Gastrocnemius medialis (tissue), 4 donors: ENCODE data around the gene IFRD1.

Experiments used
- POLR2A ChIP-seq, 2 donors: fragments of 450-650 bp; IDR thresholded peaks; one replicate each; pipeline ENCODE4 v1.6.1; 2017; ENCODE audit warnings: antibody characterized with exemption in 2 of 2, mild to moderate bottlenecking in 2 of 2, moderate library complexity in 2 of 2
- TF ChIP-seq, protein P1 (sequence below), 5 experiments: fragments of 450-650 bp in 3 of 5; fragments of 200-600 bp in 2 of 5; sonication (generic) in 2 of 5; IDR thresholded peaks in 4 of 5; conservative IDR thresholded peaks in 1 of 5; 1 replicate in 4 of 5; 2 replicates in 1 of 5; pipeline ENCODE4 v1.5.1; 2016 to 2019; ENCODE audit warnings: antibody characterized with exemption in 5 of 5, mild to moderate bottlenecking in 3 of 5, moderate library complexity in 3 of 5

DNA sequence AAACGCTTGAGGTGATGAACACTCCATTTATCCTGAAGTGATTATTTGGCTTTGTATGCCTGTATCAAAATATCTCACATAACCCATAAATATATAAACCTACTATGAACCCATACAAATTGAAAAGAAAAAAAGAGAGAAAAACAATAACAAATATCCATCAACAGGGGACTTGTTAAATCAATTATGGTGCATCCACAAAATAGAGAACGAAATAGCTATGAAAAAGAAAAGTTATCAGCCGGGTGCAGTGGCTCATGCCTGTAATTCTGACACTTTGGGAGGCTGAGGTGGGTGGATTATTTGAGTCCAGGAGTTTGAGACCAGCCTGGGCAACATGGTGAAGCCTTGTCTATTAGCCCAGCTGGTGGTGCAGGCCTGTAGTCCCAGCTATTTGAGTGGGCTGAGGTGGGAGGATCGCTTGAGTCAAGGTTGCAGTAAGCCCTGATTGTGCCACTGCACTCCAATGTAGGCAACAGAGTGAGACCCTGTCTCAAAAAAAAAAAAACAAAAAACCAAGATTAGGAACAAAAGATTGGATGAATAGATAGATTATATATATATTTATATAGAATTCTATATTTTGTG lies 30.6 kb upstream of the IFRD1 start:
- TF ChIP-seq, protein P1, sequence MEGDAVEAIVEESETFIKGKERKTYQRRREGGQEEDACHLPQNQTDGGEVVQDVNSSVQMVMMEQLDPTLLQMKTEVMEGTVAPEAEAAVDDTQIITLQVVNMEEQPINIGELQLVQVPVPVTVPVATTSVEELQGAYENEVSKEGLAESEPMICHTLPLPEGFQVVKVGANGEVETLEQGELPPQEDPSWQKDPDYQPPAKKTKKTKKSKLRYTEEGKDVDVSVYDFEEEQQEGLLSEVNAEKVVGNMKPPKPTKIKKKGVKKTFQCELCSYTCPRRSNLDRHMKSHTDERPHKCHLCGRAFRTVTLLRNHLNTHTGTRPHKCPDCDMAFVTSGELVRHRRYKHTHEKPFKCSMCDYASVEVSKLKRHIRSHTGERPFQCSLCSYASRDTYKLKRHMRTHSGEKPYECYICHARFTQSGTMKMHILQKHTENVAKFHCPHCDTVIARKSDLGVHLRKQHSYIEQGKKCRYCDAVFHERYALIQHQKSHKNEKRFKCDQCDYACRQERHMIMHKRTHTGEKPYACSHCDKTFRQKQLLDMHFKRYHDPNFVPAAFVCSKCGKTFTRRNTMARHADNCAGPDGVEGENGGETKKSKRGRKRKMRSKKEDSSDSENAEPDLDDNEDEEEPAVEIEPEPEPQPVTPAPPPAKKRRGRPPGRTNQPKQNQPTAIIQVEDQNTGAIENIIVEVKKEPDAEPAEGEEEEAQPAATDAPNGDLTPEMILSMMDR (IDR thresholded peaks at IDR 0.05 in 4 of 5, conservative IDR thresholded peaks at IDR 0.05 in 1 of 5) = no peak
- TF ChIP-seq POLR2A (IDR thresholded peaks at IDR 0.05) = no peak
